Suppressor macrophage treated with lipopolysaccharide for 4 hours (primary cell): Measurements from ENCODE around the gene TMEM253.

Experiments used
- DNase-seq: peaks from one replicate; pipeline ENCODE4 v3.0.0-alpha.2; 2020

TMEM253 gene

GRCh38 chr14:21071225-21072030 lies 29.4 kb upstream of the TMEM253 start:
- peak; percentile 93 for DNase-seq

- peak; percentile 84 for DNase-seq
Measured at GRCh38 chr14:21072031-21072473, 28.8 kb upstream of the TMEM253 start.

DNA sequence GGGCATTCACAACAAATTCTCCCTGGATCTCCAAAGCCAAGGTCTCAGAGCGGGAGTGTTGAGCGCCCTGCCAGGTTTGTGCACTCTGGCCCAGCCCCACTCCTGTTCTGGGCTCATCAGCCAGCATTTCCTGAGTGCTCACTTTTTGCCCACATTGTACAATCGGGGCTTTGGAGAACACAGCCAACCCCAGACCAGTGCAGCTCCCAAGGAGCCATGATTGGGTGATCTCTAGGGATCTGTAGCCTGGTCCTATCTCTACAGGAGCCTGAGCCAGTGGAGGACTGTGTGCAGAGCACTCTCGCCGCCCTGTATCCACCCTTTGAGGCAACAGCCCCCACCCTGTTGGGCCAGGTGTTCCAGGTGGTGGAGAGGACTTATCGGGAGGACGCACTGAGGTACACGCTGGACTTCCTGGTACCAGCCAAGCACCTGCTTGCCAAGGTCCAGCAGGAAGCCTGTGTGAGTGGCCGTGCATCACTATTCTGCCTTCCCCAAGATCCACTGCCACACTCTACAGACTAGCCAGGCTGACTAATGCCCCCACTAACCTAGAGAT lies 28.0 kb upstream of the TMEM253 start:
- no peak for DNase-seq

GRCh38 chr14:21073921-21074320 lies 26.9 kb upstream of the TMEM253 start:
- no peak for DNase-seq

DNA sequence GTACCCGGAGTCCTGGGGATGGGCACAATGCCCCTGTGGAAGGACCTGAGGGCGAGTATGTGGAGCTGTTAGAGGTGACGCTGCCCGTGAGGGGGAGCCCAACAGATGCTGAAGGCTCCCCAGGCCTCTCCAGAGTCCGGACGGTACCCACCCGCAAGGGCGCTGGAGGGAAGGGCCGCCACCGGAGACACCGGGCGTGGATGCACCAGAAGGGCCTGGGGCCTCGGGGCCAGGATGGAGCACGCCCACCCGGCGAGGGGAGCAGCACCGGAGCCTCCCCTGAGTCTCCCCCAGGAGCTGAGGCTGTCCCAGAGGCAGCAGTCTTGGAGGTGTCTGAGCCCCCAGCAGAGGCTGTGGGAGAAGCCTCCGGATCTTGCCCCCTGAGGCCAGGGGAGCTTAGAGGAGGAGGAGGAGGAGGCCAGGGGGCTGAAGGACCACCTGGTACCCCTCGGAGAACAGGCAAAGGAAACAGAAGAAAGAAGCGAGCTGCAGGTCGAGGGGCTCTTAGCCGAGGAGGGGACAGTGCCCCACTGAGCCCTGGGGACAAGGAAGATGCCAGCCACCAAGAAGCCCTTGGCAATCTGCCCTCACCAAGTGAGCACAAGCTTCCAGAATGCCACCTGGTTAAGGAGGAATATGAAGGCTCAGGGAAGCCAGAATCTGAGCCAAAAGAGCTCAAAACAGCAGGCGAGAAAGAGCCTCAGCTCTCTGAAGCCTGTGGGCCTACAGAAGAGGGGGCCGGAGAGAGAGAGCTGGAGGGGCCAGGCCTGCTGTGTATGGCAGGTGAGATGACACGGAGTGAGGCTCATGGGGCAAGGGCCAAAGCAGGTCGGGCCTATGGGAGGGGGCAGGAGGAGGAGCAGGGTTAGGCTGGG lies 26.2 kb upstream of the TMEM253 start:
- no peak for DNase-seq

DNA sequence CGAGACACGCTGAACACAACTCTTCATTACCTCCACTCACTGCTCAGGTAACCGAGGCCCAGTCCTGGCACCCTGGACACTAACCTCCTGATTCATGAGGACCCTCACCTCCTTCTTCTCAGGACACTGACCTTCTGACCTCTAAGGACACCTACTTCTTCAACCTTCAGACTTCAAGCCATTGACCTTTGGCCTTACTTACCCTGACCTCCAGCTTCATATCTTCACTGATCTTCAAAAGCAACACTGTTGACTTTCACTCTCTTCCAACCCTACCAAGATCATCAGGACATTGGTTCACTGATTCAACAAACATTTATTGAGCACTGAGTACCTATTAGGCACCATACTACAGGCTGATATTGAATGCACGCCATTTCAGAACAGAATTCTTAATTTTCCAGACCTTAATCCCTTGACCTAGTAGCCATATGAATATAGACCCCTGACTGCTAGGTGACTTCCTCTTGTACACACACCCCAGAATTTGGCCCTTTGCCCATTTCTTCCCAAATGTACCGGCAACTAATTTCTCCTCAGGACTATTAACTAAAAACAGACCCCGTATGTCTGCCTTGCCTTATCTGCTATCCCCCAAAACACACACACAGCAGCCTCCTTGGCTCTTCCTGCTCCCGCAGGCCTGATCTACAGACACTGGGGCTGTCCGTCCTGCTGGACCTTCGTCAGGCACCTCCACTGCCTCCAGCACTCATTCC lies 25.0 kb upstream of the TMEM253 start:
- DNase-seq = no peak

DNA sequence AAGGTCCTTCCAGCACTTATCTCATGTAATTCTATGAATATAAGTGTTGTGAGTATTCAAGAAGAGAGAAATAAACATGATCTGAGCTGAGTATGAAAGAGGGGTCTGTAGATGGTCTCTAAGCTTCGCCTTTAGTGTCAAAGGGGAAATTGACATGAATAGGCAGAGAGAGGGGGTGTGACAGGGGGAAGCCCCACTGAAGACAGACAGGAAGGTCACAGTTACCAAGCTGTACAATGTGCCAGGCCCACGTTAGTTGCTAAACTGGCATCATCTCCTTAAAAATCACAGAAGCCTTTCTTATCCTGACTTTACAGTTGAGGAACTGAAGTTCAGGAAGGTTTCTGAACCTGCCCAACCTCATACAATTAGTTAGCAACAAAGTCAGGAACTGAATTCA lies 23.2 kb upstream of the TMEM253 start:
- no peak for DNase-seq

GRCh38 chr14:21078287-21078686 lies 22.6 kb upstream of the TMEM253 start:
- DNase-seq = no peak

- DNase-seq = no peak
Measured at GRCh38 chr14:21078726-21079125, 22.1 kb upstream of the TMEM253 start.

- no peak for DNase-seq
Measured at GRCh38 chr14:21081521-21082142, 19.2 kb upstream of the TMEM253 start.

GRCh38 chr14:21083565-21084325 lies 17.1 kb upstream of the TMEM253 start:
- DNase-seq = no peak

DNA sequence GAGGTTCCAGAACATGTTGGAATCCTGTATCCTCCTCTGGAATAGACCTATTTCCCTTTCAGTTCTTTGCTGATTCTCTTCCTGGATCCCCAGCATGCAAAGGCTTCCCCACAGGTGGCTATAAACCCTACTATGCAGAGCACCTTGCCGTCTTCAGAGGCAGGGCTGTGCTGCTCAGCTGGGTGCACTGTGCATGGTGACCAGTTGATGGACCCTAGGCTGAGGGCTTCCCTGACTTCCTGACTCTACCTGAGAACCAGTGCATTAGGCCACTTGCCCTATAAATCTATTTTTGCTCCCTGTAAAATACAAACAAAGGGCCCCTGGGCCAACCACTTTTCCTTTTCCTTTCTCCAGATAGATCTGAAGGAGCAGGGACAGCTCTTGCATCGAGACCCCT lies 16.5 kb upstream of the TMEM253 start:
- no peak for DNase-seq

- peak; percentile 70 for DNase-seq
Measured at GRCh38 chr14:21084998-21085853, 15.6 kb upstream of the TMEM253 start.

- DNase-seq = no peak
Measured at GRCh38 chr14:21086908-21087293, 14.0 kb upstream of the TMEM253 start.

GRCh38 chr14:21087294-21088091 lies 13.4 kb upstream of the TMEM253 start:
- peak; percentile 61 for DNase-seq

DNA sequence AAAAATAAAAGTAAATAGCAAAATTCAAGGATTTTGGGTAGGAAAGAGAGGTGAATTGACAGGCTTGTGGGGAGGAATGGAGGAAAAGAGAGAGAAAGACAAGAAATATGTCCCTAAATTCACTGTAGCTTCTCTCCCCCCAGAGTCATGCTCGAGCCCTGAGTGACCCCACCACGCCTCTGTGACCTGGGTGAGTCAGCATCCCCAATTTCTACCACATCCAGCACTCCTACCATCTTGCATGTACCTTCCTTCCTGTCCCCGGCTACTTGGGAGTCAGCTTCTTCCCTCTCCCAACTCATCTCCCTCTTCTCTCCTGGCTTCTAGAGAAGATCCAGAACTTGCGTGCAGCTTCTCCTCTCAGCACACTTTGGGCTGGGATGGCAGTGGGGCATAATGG lies 12.2 kb upstream of the TMEM253 start:
- DNase-seq = no peak

- DNase-seq = no peak
Measured at GRCh38 chr14:21089271-21089670, 11.6 kb upstream of the TMEM253 start.

- DNase-seq = no peak
Measured at GRCh38 chr14:21089877-21090193, 11.0 kb upstream of the TMEM253 start.

DNA sequence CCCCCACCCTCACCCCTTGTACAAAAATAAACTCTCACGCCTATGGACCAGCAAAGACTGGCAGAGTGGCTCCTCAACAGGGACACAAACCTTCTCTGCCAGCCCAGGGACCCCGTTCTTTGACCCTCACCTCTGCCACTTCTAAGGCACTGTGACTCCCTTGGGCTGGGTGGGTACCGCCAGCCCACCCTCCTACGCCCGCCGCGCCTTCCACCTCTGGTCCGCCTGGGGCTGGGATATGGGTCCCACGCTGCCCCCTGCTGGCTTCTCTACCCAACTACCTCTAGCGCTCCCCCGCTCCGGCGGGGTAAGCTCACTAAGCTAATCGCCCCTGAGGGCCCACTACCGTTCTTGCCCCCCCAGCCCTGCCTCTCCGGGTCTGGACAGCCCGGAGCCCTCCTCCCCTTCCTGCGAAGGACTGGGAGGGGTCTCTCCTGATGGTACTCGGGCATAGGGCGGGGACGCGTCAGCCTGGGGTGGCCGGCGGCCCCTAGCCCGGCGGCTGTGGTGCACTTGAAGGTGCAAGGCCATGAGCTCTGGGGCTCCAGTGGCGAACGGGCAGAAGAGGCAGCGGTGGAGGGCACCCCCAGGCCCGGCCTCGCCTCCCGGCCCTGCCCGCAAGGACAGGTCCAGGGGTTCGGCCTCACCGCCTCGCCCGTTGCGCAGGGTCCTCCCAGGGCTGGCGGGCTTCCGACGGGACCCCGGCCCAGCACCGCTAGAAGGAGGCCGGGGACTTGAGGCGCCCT lies 10.5 kb upstream of the TMEM253 start:
- DNase-seq = no peak
